GM23248 (cell line): Measurements from ENCODE around the gene KCNG4. TPM values are rescaled to one million over a fixed set of nuclear protein-coding genes. Genes with fewer than 3 reads are reported as not detected.

Source experiments
- DNase-seq: peaks from one replicate; pipeline ENCODE4 v3.0.0-alpha.2; 2015
- H2AFZ ChIP-seq: fragments of 200-600 bp; sonication (generic); 2 replicates; pipeline ENCODE4 v1.6.1; 2016; ENCODE audit warnings: antibody characterized with exemption
- H3F3A ChIP-seq: fragments of 200-600 bp; sonication (generic); 2 replicates; pipeline ENCODE4 v1.6.1; 2016; ENCODE audit warnings: mild to moderate bottlenecking, antibody characterized with exemption, mixed run types; ENCODE audit not compliant: insufficient read depth
- H3K27ac ChIP-seq: fragments of 200-600 bp; sonication (generic); 2 replicates; pipeline ENCODE4 v1.5.1; 2016; ENCODE audit warnings: mild to moderate bottlenecking
- H3K27me3 ChIP-seq: fragments of 200-600 bp; sonication (generic); replicated peaks from 2 replicates; pipeline ENCODE4 v1.6.1; 2016; ENCODE audit warnings: mild to moderate bottlenecking; ENCODE audit not compliant: insufficient read depth
- H3K36me3 ChIP-seq: fragments of 200-600 bp; sonication (generic); 2 replicates; pipeline ENCODE4 v1.6.1; 2016; ENCODE audit warnings: low read depth, mild to moderate bottlenecking
- H3K4me1 ChIP-seq: fragments of 200-600 bp; sonication (generic); 2 replicates; pipeline ENCODE4 v1.6.1; 2016; ENCODE audit warnings: mild to moderate bottlenecking; ENCODE audit not compliant: insufficient read depth
- H3K4me2 ChIP-seq: fragments of 200-600 bp; sonication (generic); one replicate; pipeline ENCODE4 v1.6.1; 2016; ENCODE audit warnings: mild to moderate bottlenecking; ENCODE audit not compliant: unreplicated experiment
- H3K4me3 ChIP-seq: fragments of 200-600 bp; sonication (generic); 2 replicates; pipeline ENCODE4 v1.5.1; 2016; ENCODE audit warnings: mild to moderate bottlenecking
- H3K79me2 ChIP-seq: fragments of 200-600 bp; sonication (generic); 2 replicates; pipeline ENCODE4 v1.6.1; 2016; ENCODE audit warnings: mild to moderate bottlenecking; ENCODE audit not compliant: insufficient read depth
- H3K9ac ChIP-seq: fragments of 200-600 bp; sonication (generic); 2 replicates; pipeline ENCODE4 v1.6.1; 2016; ENCODE audit warnings: mild to moderate bottlenecking
- H3K9me2 ChIP-seq: fragments of 200-600 bp; sonication (generic); 2 replicates; pipeline ENCODE4 v1.6.1; 2016; ENCODE audit warnings: mixed run types, mild to moderate bottlenecking, moderate library complexity; ENCODE audit not compliant: insufficient read depth
- H3K9me3 ChIP-seq: fragments of 200-600 bp; sonication (generic); one replicate; pipeline ENCODE4 v1.6.1; 2017; ENCODE audit warnings: low read depth
- H4K20me1 ChIP-seq: fragments of 200-600 bp; sonication (generic); 2 replicates; pipeline ENCODE4 v1.6.0; 2016; ENCODE audit not compliant: insufficient read depth
- EZH2 ChIP-seq: fragments of 200-600 bp; sonication (generic); IDR thresholded peaks from 2 replicates; pipeline ENCODE4 v1.6.1; 2018; ENCODE audit warnings: antibody characterized with exemption, mild to moderate bottlenecking; ENCODE audit not compliant: insufficient read depth, poor library complexity, severe bottlenecking
- EZH2phosphoT487 ChIP-seq: fragments of 200-600 bp; sonication (generic); IDR thresholded peaks from 2 replicates; pipeline ENCODE4 v1.6.1; 2018; ENCODE audit warnings: antibody characterized with exemption, moderate library complexity, mild to moderate bottlenecking, low read depth; ENCODE audit not compliant: insufficient read depth
- WGBS, 2 experiments: methylation state at CpG; one replicate each; pipeline ENCODE4 v1.1.6; 2015 to 2017; ENCODE audit warnings: low lambda C conversion rate in 2 of 2, low coverage in 1 of 2; ENCODE audit errors: missing lambda C conversion rate in 2 of 2; 5-methylcytosine and 5-hydroxymethylcytosine counted together
- in situ Hi-C: fragments of 300-500 bp; cut with MboI; formaldehyde crosslinking; loops from 2 replicates; pipeline ENCODE4 v1.15.0; 2020
- polyA plus RNA-seq: library from polyadenylated mRNA; unstranded; fragments of >200 nt; fragmentation: Nextera tagmentation; extraction: Ambion mirVana; gene quantifications from 2 replicates; pipeline ENCODE4 v1.2.1, GENCODE V29; 2016
- total RNA-seq: library from RNA; depleted of rRNA; stranded (reverse); fragments of >200 nt; shearing (Covaris generic); gene quantifications from 2 replicates; pipeline ENCODE4 v1.2.3, GENCODE V29; 2014

The KCNG4 gene
- total and polyA plus RNA-seq, 2 experiments from 2014 or later = not detected

GRCh38 chr16:84270071-84270470 lies 30.3 kb upstream of the KCNG4 start:
- Histone ChIP-seq H3F3A (no peaks in the 10 kb centered on the region), H4K20me1 (no peaks in the 10 kb centered on the region), H3K36me3 (no peaks in the 10 kb centered on the region), H3K27ac (no peak overlapping the region), H3K9ac (no peak overlapping the region), H3K4me1 (no peaks in the 10 kb centered on the region), H3K27me3 (peaks cover 39% of the 10 kb centered on the region), H3K9me3 (no peaks in the 10 kb centered on the region), H3K4me3 (no peak overlapping the region), H3K79me2 (no peaks in the 10 kb centered on the region), H2AFZ (no peak overlapping the region), H3K9me2 (no peaks in the 10 kb centered on the region), H3K4me2 (no peak overlapping the region)
- no peak for DNase-seq
- 6 to 7% methylated on average over 9 of the region's 9 CpGs for WGBS, 2 experiments
- in situ Hi-C loops = no loop called here
- TF ChIP-seq EZH2 = no peak
- no peak for TF ChIP-seq EZH2phosphoT487

DNA sequence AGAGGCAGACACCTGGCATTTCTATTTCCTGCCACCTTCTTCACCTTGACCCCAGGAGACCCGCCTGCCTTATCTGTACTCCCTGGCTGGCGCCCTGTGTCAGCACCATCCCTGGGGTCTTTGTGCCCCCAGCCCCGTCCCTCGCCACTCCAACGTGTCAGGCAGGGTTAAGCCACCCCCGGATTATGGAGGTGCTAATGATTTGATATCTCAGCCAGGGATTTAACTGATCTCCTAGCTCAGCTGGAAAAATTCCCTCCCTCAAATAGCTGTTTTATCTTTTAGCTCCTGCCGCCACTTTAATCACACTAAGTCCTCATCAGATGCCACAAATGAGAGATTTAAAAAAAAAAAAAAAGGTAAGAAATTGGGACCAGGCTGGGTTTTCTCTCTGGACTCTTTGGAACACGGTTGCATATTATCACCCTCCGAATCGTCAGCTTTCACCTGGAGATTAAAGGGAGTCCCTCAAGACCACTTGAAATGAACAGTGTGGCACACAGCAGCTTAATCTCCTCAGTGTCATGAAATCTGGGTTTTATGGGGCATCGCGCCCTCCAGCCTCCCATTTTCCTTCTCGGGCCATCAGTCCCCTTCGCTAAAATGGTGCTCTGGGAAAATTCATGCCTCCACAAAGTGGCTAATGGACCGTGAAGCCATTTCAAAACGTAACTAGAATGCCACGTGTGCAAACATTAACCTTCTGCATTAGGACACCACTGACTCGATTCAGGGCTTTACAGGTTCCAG lies 28.7 kb upstream of the KCNG4 start:
- Histone ChIP-seq H3F3A (no peaks in the 10 kb centered on the region), H3K9me2 (no peaks in the 10 kb centered on the region), H3K79me2 (no peaks in the 10 kb centered on the region), H4K20me1 (no peaks in the 10 kb centered on the region), H2AFZ (no peak overlapping the region), H3K4me2 (no peak overlapping the region), H3K36me3 (no peaks in the 10 kb centered on the region), H3K4me3 (no peak overlapping the region), H3K9ac (no peak overlapping the region), H3K27me3 (peaks cover 39% of the 10 kb centered on the region), H3K4me1 (no peaks in the 10 kb centered on the region), H3K27ac (no peak overlapping the region), H3K9me3 (no peaks in the 10 kb centered on the region)
- DNase-seq = no peak
- in situ Hi-C loops = no loop called here
- 50 to 51% methylated on average over 18 of the region's 18 CpGs for WGBS, 2 experiments
- no peak for TF ChIP-seq EZH2
- TF ChIP-seq EZH2phosphoT487 = no peak

DNA sequence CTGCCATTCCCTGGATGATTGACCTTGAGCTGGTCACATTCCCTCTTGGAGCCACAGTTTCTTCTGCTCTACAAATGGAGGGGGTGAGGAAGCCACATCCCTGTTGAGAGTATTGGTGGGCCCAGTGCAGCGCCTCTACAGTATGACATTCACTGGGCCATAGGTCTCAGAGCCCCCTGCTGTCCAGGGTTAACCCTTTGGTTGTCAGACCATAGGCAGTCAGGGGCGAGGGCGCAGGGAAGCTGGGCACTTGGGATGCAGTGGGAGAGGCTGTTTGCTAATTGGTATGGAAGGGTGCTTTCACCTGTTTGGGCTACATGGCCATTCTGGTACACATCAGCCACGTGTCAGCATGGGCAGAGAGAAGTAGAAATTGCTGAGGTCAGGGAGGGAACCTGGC lies 27.6 kb upstream of the KCNG4 start:
- Histone ChIP-seq H4K20me1 (no peaks in the 10 kb centered on the region), H3K4me3 (no peak overlapping the region), H3K27me3 (peaks cover 34% of the 10 kb centered on the region), H3K4me1 (no peaks in the 10 kb centered on the region), H3K9me2 (no peaks in the 10 kb centered on the region), H3K36me3 (no peaks in the 10 kb centered on the region), H3K4me2 (no peak overlapping the region), H3K27ac (no peak overlapping the region), H2AFZ (no peak overlapping the region), H3K9ac (no peak overlapping the region), H3K9me3 (no peaks in the 10 kb centered on the region), H3F3A (no peaks in the 10 kb centered on the region), H3K79me2 (no peaks in the 10 kb centered on the region)
- in situ Hi-C loops = no loop called here
- no peak for DNase-seq
- WGBS, 2 experiments = 55 to 58% methylated on average over 4 of the region's 4 CpGs
- TF ChIP-seq EZH2phosphoT487 (no peak), EZH2 (no peak)

DNA sequence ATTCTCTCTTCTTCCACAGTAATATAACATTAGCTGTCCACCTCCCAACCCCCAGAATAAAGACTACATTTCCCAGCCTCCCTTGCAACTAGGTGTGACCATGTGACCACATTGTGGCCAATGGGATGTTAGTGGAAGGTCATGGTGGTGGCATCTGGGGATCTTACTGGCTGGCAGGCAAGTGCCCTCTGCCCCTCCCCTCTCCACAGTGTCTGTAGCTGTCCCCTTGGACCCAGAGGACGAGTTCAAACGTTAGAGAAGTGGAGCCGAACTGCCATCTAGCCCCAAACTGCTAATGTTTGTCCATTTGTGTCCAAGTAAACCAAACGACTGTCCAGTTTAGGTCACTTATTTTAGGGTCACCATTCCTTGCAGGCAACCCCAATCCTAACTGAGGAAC lies 26.6 kb upstream of the KCNG4 start:
- H3K79me2 ChIP-seq = no peaks in the 10 kb centered on the region
- TF ChIP-seq EZH2phosphoT487 = no peak
- no peak for TF ChIP-seq EZH2
- no peak overlapping the region for H3K4me3 ChIP-seq
- 24 to 25% methylated on average over 4 of the region's 4 CpGs for WGBS, 2 experiments
- in situ Hi-C loops = no loop called here
- no peaks in the 10 kb centered on the region for H3K9me2 ChIP-seq
- peak overlapping the region; percentile 55; the same call in 1 of the 2 replicates for H2AFZ ChIP-seq
- H3K9ac ChIP-seq = no peak overlapping the region
- H3K27ac ChIP-seq = no peak overlapping the region
- no peaks in the 10 kb centered on the region for H3K9me3 ChIP-seq
- H3K36me3 ChIP-seq = no peaks in the 10 kb centered on the region
- no peaks in the 10 kb centered on the region for H3K4me1 ChIP-seq
- peak; percentile 62 for DNase-seq
- H3F3A ChIP-seq = no peaks in the 10 kb centered on the region
- H4K20me1 ChIP-seq = no peaks in the 10 kb centered on the region
- no peak overlapping the region for H3K4me2 ChIP-seq
- H3K27me3 ChIP-seq = peaks cover 33% of the 10 kb centered on the region; the same call in 1 of the 2 replicates

GRCh38 chr16:84262939-84263338 lies 23.1 kb upstream of the KCNG4 start:
- H3K9ac ChIP-seq = no peak overlapping the region
- TF ChIP-seq EZH2phosphoT487 = no peak
- no peak for TF ChIP-seq EZH2
- H3K4me1 ChIP-seq = no peaks in the 10 kb centered on the region
- DNase-seq = no peak
- H3K9me2 ChIP-seq = no peaks in the 10 kb centered on the region
- H3K36me3 ChIP-seq = no peaks in the 10 kb centered on the region
- no peaks in the 10 kb centered on the region for H3K79me2 ChIP-seq
- in situ Hi-C loops = no loop called here
- no peaks in the 10 kb centered on the region for H3K9me3 ChIP-seq
- H2AFZ ChIP-seq = no peak overlapping the region
- no peak overlapping the region for H3K4me3 ChIP-seq
- 88 to 89% methylated on average over 3 of the region's 3 CpGs for WGBS, 2 experiments
- no peaks in the 10 kb centered on the region for H4K20me1 ChIP-seq
- no peak overlapping the region for H3K4me2 ChIP-seq
- no peak overlapping the region for H3K27ac ChIP-seq
- no peaks in the 10 kb centered on the region for H3F3A ChIP-seq
- H3K27me3 ChIP-seq = peaks cover 11% of the 10 kb centered on the region
